Osteoblast (primary cell): Measurements from ENCODE around the gene COMP. TPM values are rescaled to one million over a fixed set of nuclear protein-coding genes. Genes with fewer than 3 reads are reported as not detected.
"Not testable (repeated sequence)": the region's sequence is repeated elsewhere in the genome, so short reads cannot be mapped to it uniquely, and the experiment has no call there.

Source experiments
- DNase-seq: peaks from one replicate; pipeline ENCODE4 v3.0.0; 2011; ENCODE audit warnings: low spot score, mixed read lengths; ENCODE audit not compliant: insufficient read length; ENCODE audit errors: missing footprints
- H2AFZ ChIP-seq: 2 replicates; pipeline ENCODE4 v1.6.0; 2011; ENCODE audit warnings: mild to moderate bottlenecking, low read length
- H3K27ac ChIP-seq: 2 replicates; pipeline ENCODE4 v1.5.1; 2011; ENCODE audit warnings: mild to moderate bottlenecking, low read depth, low read length, moderate library complexity
- H3K27me3 ChIP-seq: 2 replicates; pipeline ENCODE4 v1.6.0; 2012; ENCODE audit warnings: mild to moderate bottlenecking, control low read depth, inconsistent platforms, low read length, moderate library complexity; ENCODE audit not compliant: insufficient read depth
- H3K36me3 ChIP-seq: 2 replicates; pipeline ENCODE4 v1.5.1; 2011; ENCODE audit warnings: mild to moderate bottlenecking, low read length, control low read depth, moderate library complexity; ENCODE audit not compliant: insufficient read depth
- H3K4me1 ChIP-seq: 2 replicates; pipeline ENCODE4 v1.5.1; 2011; ENCODE audit warnings: mild to moderate bottlenecking, low read length, control low read depth, moderate library complexity; ENCODE audit not compliant: insufficient read depth
- H3K4me2 ChIP-seq: 2 replicates; pipeline ENCODE4 v1.6.0; 2011; ENCODE audit warnings: mild to moderate bottlenecking, low read length; ENCODE audit not compliant: insufficient read depth
- H3K4me3 ChIP-seq: fragments of 200-600 bp; sonication (generic); 3 replicates; pipeline ENCODE4 v1.5.1; 2012; ENCODE audit warnings: mild to moderate bottlenecking, low read length, inconsistent platforms; ENCODE audit not compliant: insufficient read depth
- H3K79me2 ChIP-seq: 2 replicates; pipeline ENCODE4 v1.6.0; 2012; ENCODE audit warnings: mild to moderate bottlenecking, low read length, control low read depth, inconsistent platforms; ENCODE audit not compliant: insufficient read depth
- H3K9me3 ChIP-seq: 2 replicates; pipeline ENCODE4 v1.5.1; 2011; ENCODE audit warnings: low read depth, low read length, control low read depth
- H4K20me1 ChIP-seq: 2 replicates; pipeline ENCODE4 v1.6.0; 2012; ENCODE audit warnings: mild to moderate bottlenecking, low read length, control low read depth; ENCODE audit not compliant: insufficient read depth
- total RNA-seq: library from RNA; depleted of rRNA; stranded (reverse); fragments of >200 nt; gene quantifications from 2 replicates; pipeline ENCODE4 v1.2.3, GENCODE V29; 2012
- TF ChIP-seq, protein P1 (sequence below): IDR thresholded peaks from 2 replicates; pipeline ENCODE4 v1.5.1; 2011; ENCODE audit warnings: mild to moderate bottlenecking, low read depth, low read length, moderate library complexity; ENCODE audit errors: extremely low read depth

COMP gene
- total RNA-seq, 1 donor, result 14.8 TPM

DNA sequence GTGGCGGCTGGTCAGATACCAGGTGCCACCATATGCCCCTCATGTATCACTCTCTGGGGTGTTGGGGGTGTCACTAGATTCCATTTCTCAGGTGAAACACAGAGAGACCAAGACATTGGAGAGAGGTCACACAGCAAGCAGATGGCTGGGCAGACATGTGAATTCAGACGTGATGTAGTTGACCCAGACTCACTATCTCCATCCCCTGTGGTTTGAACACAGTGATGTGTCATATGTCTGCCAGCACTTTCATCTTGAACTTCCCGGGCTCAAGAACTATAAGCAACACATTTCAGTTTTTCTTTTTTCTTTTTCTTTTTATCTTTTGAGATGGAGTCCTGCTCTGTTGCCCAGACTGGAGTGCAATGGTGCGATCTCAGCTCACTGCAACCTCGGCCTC, 24.6 kb upstream of the COMP start:
- H3K27me3 ChIP-seq, result no peaks in the 10 kb centered on the region
- H4K20me1 ChIP-seq, result no peaks in the 10 kb centered on the region
- DNase-seq, result no peak
- H2AFZ ChIP-seq, result no peak overlapping the region
- no peaks in the 10 kb centered on the region for H3K79me2 ChIP-seq
- no peaks in the 10 kb centered on the region for H3K36me3 ChIP-seq
- H3K9me3 ChIP-seq, result no peaks in the 10 kb centered on the region
- H3K27ac ChIP-seq, result no peak overlapping the region
- no peak overlapping the region for H3K4me2 ChIP-seq
- peaks cover 4% of the 10 kb centered on the region for H3K4me1 ChIP-seq
- TF ChIP-seq, protein P1, sequence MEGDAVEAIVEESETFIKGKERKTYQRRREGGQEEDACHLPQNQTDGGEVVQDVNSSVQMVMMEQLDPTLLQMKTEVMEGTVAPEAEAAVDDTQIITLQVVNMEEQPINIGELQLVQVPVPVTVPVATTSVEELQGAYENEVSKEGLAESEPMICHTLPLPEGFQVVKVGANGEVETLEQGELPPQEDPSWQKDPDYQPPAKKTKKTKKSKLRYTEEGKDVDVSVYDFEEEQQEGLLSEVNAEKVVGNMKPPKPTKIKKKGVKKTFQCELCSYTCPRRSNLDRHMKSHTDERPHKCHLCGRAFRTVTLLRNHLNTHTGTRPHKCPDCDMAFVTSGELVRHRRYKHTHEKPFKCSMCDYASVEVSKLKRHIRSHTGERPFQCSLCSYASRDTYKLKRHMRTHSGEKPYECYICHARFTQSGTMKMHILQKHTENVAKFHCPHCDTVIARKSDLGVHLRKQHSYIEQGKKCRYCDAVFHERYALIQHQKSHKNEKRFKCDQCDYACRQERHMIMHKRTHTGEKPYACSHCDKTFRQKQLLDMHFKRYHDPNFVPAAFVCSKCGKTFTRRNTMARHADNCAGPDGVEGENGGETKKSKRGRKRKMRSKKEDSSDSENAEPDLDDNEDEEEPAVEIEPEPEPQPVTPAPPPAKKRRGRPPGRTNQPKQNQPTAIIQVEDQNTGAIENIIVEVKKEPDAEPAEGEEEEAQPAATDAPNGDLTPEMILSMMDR, result no peak
- H3K4me3 ChIP-seq, result no peak overlapping the region

DNA sequence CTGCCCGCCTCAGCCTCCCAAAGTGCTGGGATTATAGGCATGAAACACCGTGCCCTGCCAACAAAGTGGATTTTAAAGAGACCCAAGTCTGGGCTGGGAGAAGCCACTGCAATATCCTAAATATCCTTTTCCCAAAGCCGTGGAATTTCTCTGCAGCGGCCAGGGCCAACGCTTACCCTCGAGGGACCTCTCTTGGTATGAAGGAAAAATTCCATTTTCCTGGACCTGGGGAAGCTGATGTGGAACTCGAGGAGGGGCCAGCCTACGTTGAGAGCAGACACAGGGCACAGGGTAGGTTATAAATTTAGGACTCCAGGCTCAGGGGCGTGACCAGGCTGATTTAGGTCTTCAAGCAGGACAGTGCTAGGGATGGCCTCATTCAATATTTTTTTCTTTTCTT, 23.0 kb upstream of the COMP start:
- Histone ChIP-seq H4K20me1 (no peaks in the 10 kb centered on the region), H3K27me3 (no peaks in the 10 kb centered on the region), H3K4me2 (peak overlapping the region; percentile 58), H3K4me1 (peaks cover 12% of the 10 kb centered on the region), H3K79me2 (no peaks in the 10 kb centered on the region), H2AFZ (peak overlapping the region; percentile 46), H3K27ac (no peak overlapping the region), H3K4me3 (no peak overlapping the region), H3K9me3 (no peaks in the 10 kb centered on the region), H3K36me3 (no peaks in the 10 kb centered on the region)
- DNase-seq, result peak; percentile 75
- TF ChIP-seq, protein P1, result peak; percentile 34

DNA sequence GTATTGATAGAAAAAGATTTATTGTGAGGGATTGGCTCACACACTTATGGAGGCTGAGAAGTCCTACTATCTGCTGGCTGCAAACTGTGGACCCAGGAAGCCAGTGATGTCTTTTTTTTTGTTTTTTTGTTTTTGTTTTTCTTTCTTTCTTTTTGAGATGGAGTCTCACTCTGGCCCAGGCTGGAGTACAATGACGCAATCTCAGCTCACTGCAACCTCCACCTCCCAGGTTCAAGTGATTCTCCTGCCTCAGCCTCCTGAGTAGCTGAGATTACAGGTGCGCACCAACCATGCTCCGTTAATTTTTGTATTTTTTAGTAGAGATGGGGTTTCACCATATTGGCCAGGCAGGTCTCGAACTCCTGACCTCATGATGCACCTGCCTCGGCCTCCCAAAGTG, 20.5 kb upstream of the COMP start:
- not testable (repeated sequence) for H3K4me3 ChIP-seq, H3K36me3 ChIP-seq, H3K79me2 ChIP-seq, H3K27ac ChIP-seq, H3K9me3 ChIP-seq, H2AFZ ChIP-seq, H4K20me1 ChIP-seq, H3K4me2 ChIP-seq, H3K27me3 ChIP-seq
- H3K4me1 ChIP-seq, result peaks cover 25% of the 10 kb centered on the region
- DNase-seq, result peak; percentile 38

DNA sequence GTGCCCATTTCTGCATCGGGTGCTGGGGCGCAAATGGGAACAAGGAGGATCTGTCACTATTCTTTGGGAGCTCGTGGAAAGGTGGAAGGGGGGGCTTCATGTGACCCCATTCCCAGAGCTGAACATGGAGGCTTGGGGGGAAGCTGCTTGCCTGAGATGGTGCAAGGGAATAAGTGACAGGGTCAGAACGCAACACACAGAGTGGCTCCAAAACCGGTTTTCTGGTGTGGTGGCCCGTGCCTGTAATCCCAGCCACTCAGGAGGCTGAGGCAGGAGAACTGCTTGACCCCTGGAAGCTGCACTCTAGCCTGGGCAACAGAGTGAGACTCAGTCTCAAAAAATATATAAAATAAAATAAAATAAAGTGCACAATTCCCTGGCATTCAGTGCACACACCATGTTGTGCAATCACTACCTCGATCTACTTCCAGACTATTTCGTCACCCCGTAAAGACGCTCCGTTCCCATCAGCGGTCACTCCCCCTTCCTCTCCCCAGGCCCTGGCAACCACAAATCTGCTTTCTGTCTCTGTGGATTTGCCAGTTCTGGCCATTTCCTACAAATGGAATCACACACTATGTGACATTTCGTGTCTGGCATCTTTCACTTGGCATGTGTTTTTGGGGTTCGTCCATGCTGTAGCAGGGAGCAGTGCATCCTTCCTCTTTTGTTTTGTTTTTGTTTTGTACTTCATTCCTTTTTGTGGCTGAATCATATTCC, 18.2 kb upstream of the COMP start:
- Histone ChIP-seq H3K36me3 (no peaks in the 10 kb centered on the region), H3K4me2 (peak overlapping the region; percentile 30), H3K4me1 (peaks cover 25% of the 10 kb centered on the region), H3K9me3 (no peaks in the 10 kb centered on the region), H3K27ac (peak overlapping the region; percentile 72), H3K4me3 (peak overlapping the region; percentile 34), H4K20me1 (no peaks in the 10 kb centered on the region), H3K27me3 (no peaks in the 10 kb centered on the region), H2AFZ (peak overlapping the region; percentile 66), H3K79me2 (no peaks in the 10 kb centered on the region)
- TF ChIP-seq, protein P1, result no peak
- peak; percentile 91 for DNase-seq
